Non-pigmented ciliary epithelial cell (primary cell): ENCODE measurements around the gene ANKH.
"Not testable (repeated sequence)": the region's sequence is repeated elsewhere in the genome, so short reads cannot be mapped to it uniquely, and the experiment has no call there.

Experiments used
- DNase-seq: peaks from one replicate; pipeline ENCODE4 v3.0.0-alpha.2; 2010; ENCODE audit warnings: low read depth

The ANKH gene

DNA sequence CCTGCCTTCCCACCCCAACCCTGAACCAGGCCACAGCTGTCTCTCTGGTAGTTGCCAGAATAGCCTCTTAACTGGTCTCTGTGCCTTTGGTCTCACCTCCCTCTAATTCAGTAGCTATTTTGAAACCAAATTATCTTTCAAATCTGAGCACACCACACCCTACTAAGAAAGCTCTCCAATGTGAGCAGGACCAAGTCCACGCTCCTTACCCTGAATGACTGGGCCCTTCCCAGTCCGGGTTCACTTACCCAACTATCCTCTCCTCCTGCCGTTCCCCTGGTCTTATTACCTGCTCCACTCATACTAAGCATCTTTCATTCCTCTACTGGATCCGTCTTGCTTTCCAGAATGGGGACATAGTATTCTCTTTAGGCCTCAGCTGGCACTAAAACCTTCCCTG, 16.8 kb downstream of the ANKH start:
- DNase-seq, result no peak

DNA sequence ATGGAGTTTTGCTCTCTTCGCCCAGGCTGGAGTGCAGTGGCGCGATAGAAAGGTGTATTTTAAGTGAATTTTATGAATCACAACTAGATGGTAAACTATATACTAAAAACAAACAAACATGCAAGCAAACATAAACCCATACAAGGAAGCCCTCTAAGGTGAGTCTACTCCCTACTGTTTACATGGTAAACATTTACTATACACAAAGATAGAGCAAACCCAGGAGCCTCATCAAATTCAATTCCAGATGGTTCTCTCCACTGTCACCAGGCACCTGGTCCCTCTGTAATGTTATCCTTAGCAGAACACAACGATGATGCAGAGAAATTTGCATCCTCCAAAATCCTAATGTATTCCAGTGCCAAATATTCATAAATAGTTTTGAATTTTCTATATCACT, 17.9 kb downstream of the ANKH start:
- no peak for DNase-seq

- DNase-seq, result no peak
Observed at GRCh38 chr5:14852779-14853178, 18.8 kb downstream of the ANKH start.

GRCh38 chr5:14851999-14852526, 19.5 kb downstream of the ANKH start:
- no peak for DNase-seq

- no peak for DNase-seq
Observed at GRCh38 chr5:14851597-14851996, 20.0 kb downstream of the ANKH start.

GRCh38 chr5:14851050-14851419, 20.5 kb downstream of the ANKH start:
- DNase-seq, result no peak

DNA sequence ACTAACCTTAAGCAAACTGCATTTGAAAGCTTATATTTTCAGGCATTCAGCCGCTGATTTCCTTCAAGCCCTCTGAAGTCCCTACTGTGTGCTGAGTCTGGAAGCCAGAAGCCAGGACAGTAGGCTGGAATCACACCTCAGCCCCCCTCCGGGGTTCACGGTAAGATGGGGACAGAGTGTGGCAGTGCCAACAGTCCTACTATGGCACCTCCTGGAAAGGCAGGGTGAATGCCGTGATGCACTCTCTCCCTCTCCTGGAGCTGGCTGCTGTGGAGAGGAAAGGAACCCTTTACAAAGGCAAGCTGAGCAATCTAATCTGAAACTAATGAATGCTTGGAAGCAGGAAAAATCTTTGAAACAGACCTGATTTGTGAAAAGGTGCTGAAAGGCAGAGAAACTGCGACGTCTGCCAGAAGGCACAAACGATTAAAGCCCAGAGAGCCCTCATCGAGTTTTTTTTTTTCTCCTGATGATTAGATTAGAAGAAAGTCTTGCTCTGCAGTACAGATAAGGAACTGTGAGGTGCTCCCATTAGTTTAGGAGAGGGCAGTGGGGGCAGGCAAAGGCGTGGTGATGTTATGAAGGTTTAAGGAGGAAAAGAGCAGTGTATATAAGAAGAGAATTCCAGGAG, 21.0 kb downstream of the ANKH start:
- no peak for DNase-seq

DNA sequence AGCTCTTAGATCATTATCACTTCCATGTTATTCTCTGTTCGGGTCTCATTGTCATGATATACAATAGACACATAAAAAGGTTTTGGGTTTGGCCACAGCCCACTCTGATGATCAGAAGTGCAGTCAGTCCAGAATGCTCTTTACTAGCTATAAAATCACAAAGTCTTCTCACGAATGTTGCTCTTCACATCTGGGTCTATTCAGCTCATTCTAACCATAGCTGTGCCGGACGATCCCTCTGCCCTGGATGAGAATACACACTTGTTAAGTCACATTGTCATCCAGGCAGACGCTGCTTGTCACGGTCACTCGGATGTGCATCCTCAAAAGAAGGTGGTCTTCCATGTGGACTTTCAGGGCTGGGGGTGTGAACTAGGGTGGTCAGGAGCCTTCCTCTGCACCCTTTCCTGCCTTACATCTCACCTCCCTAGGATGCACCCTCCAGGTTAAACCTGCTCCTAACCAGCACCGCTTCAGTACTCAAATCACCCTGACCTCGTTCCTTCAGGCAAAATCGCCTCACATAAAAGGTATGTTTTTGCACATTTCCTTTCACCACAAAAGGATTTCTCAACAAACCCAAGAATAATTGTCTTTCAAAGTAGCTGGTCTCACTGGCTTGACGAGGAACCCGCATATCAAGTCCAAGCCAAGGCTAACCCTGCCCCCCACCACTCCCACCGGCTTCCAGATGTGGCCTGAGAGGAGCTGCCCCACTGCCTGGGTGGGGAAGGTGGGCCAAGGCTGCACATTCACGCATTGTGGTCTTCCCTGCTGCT, 21.9 kb downstream of the ANKH start:
- DNase-seq, result no peak

- not testable (repeated sequence) for DNase-seq
Observed at GRCh38 chr5:14848942-14849341, 22.6 kb downstream of the ANKH start.

DNA sequence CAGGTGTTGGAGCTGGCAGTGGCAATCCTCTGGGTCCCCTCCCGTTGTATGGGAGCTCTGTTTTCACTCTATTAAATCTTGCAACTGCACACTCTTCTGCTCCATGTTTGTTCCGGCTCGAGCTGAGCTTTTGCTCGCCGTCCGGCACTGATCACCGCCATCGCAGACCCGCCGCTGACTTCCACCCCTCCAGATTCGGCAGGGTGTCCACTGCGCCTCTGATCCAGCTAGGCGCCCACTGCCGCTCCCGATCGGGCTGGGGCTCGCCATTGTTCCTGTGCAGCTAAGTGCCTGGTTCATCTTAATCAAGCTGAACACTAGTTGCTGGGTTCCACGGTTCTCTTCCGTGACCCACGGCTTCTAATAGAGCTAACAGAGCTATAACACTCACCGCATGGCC, 23.2 kb downstream of the ANKH start:
- no peak for DNase-seq

- DNase-seq, result no peak
Observed at GRCh38 chr5:14847471-14847870, 24.1 kb downstream of the ANKH start.

DNA sequence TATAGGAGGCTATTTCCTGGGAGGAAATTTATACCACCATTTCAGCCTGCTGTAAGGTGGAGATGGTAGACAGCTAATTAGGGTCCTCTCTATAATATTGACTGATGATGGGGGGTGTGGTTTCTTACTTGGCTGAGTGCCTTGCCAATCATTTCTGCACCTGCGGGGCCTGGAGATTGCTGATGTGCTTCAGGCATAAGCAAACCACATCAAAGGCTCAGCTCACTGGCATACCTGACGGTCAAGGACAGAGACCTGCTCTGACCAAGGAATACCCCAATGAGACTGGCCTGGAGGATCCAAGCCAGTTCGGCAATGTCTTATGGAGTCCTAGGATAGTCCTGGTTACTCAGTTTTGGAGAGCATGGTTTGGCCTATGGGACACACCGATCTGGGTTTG, 29.5 kb downstream of the ANKH start:
- DNase-seq, result no peak

DNA sequence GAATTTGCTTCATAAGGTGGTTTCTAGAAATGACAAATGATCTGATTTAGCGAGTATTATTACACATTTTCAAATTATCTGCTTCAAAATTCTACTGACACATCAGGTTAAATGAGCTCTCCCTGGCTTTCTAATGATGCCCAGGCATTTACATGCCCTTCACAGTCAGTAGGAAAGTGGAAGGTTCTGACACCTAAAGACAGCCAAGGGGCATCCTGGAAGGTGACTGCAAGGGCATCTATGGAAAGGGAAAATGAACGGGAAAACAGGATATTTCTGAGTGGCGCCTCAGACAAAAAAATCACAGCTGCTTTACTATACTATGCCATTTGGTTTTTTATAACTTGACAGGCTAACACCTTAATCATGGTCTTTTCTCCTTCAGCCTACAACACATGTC, 31.0 kb downstream of the ANKH start:
- DNase-seq, result no peak

GRCh38 chr5:14838396-14839319, 32.9 kb downstream of the ANKH start:
- DNase-seq, result no peak

DNA sequence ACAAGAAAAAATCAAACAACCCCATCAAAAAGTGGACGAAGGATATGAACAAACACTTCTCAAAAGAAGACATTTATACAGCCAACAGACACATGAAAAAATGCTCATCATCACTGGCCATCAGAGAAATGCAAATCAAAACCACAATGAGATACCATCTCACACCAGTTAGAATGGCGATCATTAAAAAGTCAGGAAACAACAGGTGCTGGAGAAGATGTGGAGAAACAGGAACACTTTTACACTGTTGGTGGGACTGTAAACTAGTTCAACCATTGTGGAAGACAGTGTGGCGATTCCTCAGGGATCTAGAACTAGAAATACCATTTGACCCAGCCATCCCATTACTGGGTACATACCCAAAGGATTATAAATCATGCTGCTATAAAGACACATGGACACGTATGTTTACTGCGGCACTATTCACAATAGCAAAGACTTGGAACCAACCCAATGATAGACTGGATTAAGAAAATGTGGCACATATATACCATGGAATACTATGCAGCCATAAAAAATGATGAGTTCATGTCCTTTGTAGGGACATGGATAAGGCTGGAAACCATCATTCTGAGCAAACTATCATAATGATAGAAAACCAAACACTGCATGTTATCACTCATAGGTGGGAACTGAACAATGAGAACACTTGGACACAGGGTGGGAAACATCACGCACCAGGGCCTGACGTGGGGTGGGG, 34.0 kb downstream of the ANKH start:
- not testable (repeated sequence) for DNase-seq

GRCh38 chr5:14834584-14835550, 36.7 kb downstream of the ANKH start:
- no peak for DNase-seq

DNA sequence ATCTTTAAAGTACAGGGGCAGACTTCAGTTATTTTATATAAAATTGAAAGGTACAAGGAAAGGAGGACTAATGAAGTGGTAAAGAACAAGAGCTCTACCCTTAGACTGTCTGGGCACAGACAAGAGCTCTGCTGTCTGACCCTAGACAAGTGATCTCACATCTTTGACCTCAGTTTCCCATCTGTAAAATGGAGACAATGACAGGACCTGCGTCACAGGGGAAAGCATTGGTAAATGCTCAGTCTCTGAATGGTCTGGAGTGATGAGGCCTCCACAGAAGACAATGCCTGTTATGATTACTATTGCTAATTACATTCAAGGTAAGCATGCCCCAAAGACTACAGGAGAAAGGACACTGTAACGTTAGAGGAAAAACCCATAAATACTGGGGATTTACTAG, 37.5 kb downstream of the ANKH start:
- no peak for DNase-seq

GRCh38 chr5:14831006-14831338, 40.6 kb downstream of the ANKH start:
- DNase-seq, result no peak

DNA sequence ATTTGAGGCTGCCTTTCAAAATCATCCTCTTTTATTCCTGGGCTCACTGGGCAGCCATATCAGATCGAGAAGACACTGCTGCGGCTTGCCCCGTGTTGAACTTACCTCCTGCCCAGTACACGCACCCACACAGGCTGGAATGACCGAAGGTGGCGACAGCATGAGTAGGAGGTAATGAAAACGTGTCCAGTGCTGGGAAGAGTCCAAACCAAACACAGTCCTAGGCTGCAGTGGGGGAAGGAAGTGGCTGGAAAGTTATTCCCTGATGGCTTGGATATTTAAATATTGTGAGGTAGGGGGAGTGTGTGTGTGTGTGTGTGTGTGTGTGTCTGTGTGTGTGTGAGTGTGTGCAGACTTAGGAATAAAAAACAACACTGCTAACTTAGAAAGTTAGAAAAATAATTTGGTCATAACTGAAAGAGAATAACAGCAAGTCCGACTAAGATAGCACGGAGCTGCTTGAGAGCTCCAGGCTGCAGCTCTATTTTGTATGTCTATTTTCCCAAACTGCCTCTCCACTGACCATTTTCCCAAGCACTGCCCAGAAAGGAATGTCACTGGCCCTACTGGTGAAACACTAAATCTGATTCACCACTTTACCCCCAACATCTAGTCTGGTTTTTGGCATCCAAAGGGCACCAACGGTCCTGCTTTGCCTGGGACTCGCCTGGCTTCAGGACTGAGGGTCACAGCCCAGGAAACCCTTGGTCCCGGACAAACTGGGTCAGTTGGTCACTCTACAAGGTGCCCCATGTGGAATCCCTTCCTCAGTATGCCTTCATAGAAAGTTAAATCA, 41.2 kb downstream of the ANKH start:
- DNase-seq, result no peak

DNA sequence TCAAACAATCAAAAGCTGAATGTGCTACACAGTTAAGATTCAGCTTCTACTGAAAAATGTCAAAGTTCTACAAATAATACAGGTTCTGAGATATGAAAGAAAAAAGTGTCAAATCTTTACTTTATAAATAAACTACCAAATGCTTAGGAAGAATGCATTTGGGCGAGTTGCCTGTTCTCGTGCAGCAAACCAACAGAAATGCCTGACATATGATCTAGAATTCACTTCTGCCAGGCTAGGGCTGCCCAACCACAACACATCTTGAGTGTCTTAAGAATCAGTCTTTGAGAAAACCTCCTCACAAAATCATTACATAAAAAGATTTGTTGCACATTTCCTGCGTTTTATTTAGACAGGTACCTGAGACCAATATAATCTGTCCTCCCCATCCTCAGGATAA, 42.2 kb downstream of the ANKH start:
- DNase-seq, result no peak
